Kidney epithelial cell (primary cell): ENCODE data around the gene TBX15. TPM values are rescaled to one million over a fixed set of nuclear protein-coding genes. Genes with fewer than 3 reads are reported as not detected.
"Not testable (repeated sequence)": the region's sequence is repeated elsewhere in the genome, so short reads cannot be mapped to it uniquely, and the experiment has no call there.

Experiments used
- DNase-seq: peaks from one replicate; pipeline ENCODE4 v3.0.0-alpha.2; 2010; ENCODE audit warnings: low read depth
- H3K27me3 ChIP-seq: 2 replicates; pipeline ENCODE4 v1.6.0; 2011; ENCODE audit warnings: low read length; ENCODE audit not compliant: control insufficient read depth, insufficient read depth
- H3K36me3 ChIP-seq: 2 replicates; pipeline ENCODE4 v1.5.1; 2011; ENCODE audit warnings: low read length; ENCODE audit not compliant: control insufficient read depth, insufficient read depth
- H3K4me3 ChIP-seq: 2 replicates; pipeline ENCODE4 v1.5.1; 2011; ENCODE audit warnings: low read depth, mild to moderate bottlenecking, control low read depth, low read length
- total RNA-seq: library from RNA; depleted of rRNA; stranded (reverse); fragments of >200 nt; gene quantifications from 2 replicates; pipeline ENCODE4 v1.2.3, GENCODE V29; 2015
- TF ChIP-seq, protein P1 (sequence below): IDR thresholded peaks from 2 replicates; pipeline ENCODE4 v1.5.1; 2011; ENCODE audit warnings: mild to moderate bottlenecking, moderate library complexity, low read length, control low read depth, inconsistent platforms; ENCODE audit not compliant: insufficient read depth, poor library complexity, severe bottlenecking

Gene TBX15
- total RNA-seq, 1 donor from 2014 or later: not detected

- DNase-seq: no peak
- Histone ChIP-seq H3K27me3 (no peaks in the 10 kb centered on the region), H3K4me3 (no peak overlapping the region), H3K36me3 (no peaks in the 10 kb centered on the region)
- TF ChIP-seq, protein P1, sequence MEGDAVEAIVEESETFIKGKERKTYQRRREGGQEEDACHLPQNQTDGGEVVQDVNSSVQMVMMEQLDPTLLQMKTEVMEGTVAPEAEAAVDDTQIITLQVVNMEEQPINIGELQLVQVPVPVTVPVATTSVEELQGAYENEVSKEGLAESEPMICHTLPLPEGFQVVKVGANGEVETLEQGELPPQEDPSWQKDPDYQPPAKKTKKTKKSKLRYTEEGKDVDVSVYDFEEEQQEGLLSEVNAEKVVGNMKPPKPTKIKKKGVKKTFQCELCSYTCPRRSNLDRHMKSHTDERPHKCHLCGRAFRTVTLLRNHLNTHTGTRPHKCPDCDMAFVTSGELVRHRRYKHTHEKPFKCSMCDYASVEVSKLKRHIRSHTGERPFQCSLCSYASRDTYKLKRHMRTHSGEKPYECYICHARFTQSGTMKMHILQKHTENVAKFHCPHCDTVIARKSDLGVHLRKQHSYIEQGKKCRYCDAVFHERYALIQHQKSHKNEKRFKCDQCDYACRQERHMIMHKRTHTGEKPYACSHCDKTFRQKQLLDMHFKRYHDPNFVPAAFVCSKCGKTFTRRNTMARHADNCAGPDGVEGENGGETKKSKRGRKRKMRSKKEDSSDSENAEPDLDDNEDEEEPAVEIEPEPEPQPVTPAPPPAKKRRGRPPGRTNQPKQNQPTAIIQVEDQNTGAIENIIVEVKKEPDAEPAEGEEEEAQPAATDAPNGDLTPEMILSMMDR: no peak
Observed at GRCh38 chr1:118960567-118961136, 27.5 kb downstream of the TBX15 start.

DNA sequence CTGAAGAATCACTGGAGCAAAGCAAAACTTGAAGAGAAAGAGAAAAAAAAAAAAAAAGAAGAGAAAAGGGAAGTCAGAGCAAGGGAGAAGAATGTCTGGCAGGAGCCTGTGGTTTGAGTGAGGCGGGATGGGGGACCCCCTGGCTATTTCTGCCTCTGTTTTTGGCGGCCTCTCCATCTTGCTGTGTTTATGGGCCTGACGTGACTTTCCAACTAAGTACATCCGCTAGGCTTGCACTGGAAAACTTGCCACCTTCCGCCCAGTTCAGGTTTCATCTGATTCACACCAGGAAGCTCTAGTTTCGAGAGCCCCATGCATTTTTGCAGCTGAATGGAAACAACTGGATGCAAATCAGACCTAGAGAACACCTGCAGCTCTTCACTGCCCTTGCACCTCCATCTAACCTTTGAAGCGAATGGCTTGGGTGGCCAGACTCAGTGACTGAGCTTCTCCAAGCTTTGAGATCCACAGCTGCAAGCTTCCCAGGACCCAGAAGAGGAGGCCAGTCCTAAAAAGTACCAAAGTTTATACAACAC is 28.0 kb downstream of the TBX15 start:
- H3K4me3 ChIP-seq: no peak overlapping the region
- DNase-seq: no peak
- no peaks in the 10 kb centered on the region for H3K27me3 ChIP-seq
- H3K36me3 ChIP-seq: no peaks in the 10 kb centered on the region
- TF ChIP-seq, protein P1: no peak

- Histone ChIP-seq H3K4me3 (no peak overlapping the region), H3K27me3 (no peaks in the 10 kb centered on the region), H3K36me3 (no peaks in the 10 kb centered on the region)
- no peak for DNase-seq
- TF ChIP-seq, protein P1: no peak
Observed at GRCh38 chr1:118958937-118959631, 29.1 kb downstream of the TBX15 start.

- TF ChIP-seq, protein P1: no peak
- DNase-seq: no peak
- no peak overlapping the region for H3K4me3 ChIP-seq
- H3K36me3 ChIP-seq: no peaks in the 10 kb centered on the region
- H3K27me3 ChIP-seq: no peaks in the 10 kb centered on the region
Observed at GRCh38 chr1:118958140-118958539, 30.0 kb downstream of the TBX15 start.

DNA sequence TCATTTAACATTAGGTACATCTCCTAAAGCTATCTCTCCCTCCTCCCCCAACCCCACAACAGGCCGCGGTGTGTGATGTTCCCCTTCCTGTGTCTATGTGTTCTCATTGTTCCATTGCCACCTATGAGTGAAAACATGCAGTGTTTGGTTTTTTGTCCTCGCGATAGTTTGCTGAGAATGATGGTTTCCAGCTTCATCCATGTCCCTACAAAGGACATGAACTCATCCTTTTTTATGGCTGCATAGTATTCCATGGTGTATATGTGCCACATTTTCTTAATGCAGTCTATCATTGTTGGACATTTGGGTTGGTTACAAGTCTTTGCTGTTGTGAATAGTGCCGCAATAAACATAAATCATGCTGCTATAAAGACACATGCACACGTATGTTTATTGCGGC is 30.6 kb downstream of the TBX15 start:
- H3K36me3 ChIP-seq, H3K4me3 ChIP-seq, DNase-seq, H3K27me3 ChIP-seq: not testable (repeated sequence)

GRCh38 chr1:118954301-118954905 is 33.7 kb downstream of the TBX15 start:
- no peak overlapping the region for H3K4me3 ChIP-seq
- no peaks in the 10 kb centered on the region for H3K36me3 ChIP-seq
- no peak for DNase-seq
- H3K27me3 ChIP-seq: no peaks in the 10 kb centered on the region
- TF ChIP-seq, protein P1: no peak
